Measurements from ENCODE around the gene SIGLEC6. TPM values are rescaled to one million over a fixed set of nuclear protein-coding genes. Genes with fewer than 3 reads are reported as not detected.

SIGLEC6 gene
- total RNA-seq, 1 experiment from 2014 or later = 0.31 TPM

DNA sequence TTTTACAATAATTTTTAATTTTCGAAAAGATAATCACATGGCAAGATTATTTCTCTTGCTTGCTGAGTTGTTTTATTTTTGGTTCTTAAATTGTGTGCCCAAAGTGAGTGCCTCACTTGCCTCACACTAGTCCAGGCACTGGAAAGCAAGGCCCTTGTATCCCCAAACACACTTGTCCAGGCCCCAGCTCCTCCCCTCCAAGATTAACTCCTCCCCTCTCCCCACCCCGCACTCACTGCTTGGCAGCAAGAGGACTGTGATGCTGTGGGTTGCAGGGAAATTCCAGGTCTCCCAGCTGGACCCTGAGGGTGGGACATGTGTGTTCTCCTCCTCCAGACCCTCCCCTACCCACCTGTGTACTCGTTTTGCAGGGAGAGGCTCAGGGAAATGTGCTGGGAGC, 33.8 kb downstream of the SIGLEC6 start:
- Mint-ChIP-seq H3K36me3 (ENCODE audit: insufficient read depth in 1 of 3, low read depth in 3 of 3) (peaks cover 0 to 16% (median 5%) of the 10 kb centered on the region in 3 experiments; a peak in 4 of 7 replicates), H3K27ac (no peak overlapping the region), H3K4me1 (no peaks in the 10 kb centered on the region), H3K9me3 (peaks cover 59 to 96% of the 10 kb centered on the region in 2 experiments), H3K27me3 (ENCODE audit: low read depth) (peaks cover 27% of the 10 kb centered on the region), H3K4me3 (no peak overlapping the region)
- Histone ChIP-seq H3K9me3 (ENCODE audit: control insufficient read depth, low read depth, low read length) (no peaks in the 10 kb centered on the region), H3K79me1 (ENCODE audit: insufficient read depth, low read depth, low read length, poor library complexity, severe bottlenecking) (no peaks in the 10 kb centered on the region), H4K8ac (replicated peaks; ENCODE audit: insufficient read length, low read depth, low read length) (no peak overlapping the region), H4K20me1 (ENCODE audit: control insufficient read depth, insufficient read depth, insufficient read length) (no peaks in the 10 kb centered on the region), H2BK20ac (ENCODE audit: low read depth, low read length, poor library complexity, severe bottlenecking) (no peak overlapping the region), H3K27ac (ENCODE audit: insufficient read length, low read depth, low read length) (no peak overlapping the region), H3K4me1 (ENCODE audit: insufficient read depth, low read length) (no peaks in the 10 kb centered on the region), H3K18ac (ENCODE audit: insufficient read length, low read depth, low read length) (no peak overlapping the region), H3K4me2 (ENCODE audit: insufficient read depth, insufficient read length, low read length) (no peak overlapping the region), H2AFZ (ENCODE audit: low read length) (no peak overlapping the region), H3K23me2 (ENCODE audit: insufficient read length, low read depth, low read length, poor library complexity, severe bottlenecking) (no peaks in the 10 kb centered on the region), H2BK12ac (ENCODE audit: insufficient read length, low read depth, low read length) (no peak overlapping the region), H3K4ac (ENCODE audit: low read depth, low read length) (no peak overlapping the region), H3T11ph (ENCODE audit: low read length) (no peak overlapping the region), H3K23ac (ENCODE audit: insufficient read length, low read depth, low read length) (no peak overlapping the region), H3K56ac (ENCODE audit: insufficient read length, low read depth, low read length) (no peak overlapping the region), H4K91ac (ENCODE audit: insufficient read length, low read depth, low read length) (no peak overlapping the region), H3K79me2 (ENCODE audit: insufficient read depth, low read length) (no peaks in the 10 kb centered on the region), H2BK120ac (ENCODE audit: low read depth, low read length, poor library complexity, severe bottlenecking) (no peak overlapping the region), H2BK15ac (ENCODE audit: low read depth, low read length) (no peak overlapping the region), H3K14ac (ENCODE audit: insufficient read depth, low read length) (no peak overlapping the region), H3K9ac (ENCODE audit: extremely low read depth, insufficient read length, low read length) (no peak overlapping the region), H2AK5ac (ENCODE audit: insufficient read length, low read length) (no peak overlapping the region), H2BK5ac (ENCODE audit: insufficient read length, low read length) (no peak overlapping the region), H4K5ac (ENCODE audit: insufficient read length, low read depth, low read length) (no peak overlapping the region), H3K27me3 (ENCODE audit: insufficient read depth, low read length) (no peaks in the 10 kb centered on the region)
- no CpG with 5 or more reads among the region's 3 CpGs for WGBS (ENCODE audit: extremely low coverage, insufficient read length, low lambda C conversion rate)
- TF ChIP-seq, protein P1, sequence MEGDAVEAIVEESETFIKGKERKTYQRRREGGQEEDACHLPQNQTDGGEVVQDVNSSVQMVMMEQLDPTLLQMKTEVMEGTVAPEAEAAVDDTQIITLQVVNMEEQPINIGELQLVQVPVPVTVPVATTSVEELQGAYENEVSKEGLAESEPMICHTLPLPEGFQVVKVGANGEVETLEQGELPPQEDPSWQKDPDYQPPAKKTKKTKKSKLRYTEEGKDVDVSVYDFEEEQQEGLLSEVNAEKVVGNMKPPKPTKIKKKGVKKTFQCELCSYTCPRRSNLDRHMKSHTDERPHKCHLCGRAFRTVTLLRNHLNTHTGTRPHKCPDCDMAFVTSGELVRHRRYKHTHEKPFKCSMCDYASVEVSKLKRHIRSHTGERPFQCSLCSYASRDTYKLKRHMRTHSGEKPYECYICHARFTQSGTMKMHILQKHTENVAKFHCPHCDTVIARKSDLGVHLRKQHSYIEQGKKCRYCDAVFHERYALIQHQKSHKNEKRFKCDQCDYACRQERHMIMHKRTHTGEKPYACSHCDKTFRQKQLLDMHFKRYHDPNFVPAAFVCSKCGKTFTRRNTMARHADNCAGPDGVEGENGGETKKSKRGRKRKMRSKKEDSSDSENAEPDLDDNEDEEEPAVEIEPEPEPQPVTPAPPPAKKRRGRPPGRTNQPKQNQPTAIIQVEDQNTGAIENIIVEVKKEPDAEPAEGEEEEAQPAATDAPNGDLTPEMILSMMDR (conservative IDR thresholded peaks at IDR 0.05) = no peak
- DNase-seq = no peak

All from H9 (cell line).